Measurements from ENCODE around the gene TMPRSS7.

Gene TMPRSS7

DNA sequence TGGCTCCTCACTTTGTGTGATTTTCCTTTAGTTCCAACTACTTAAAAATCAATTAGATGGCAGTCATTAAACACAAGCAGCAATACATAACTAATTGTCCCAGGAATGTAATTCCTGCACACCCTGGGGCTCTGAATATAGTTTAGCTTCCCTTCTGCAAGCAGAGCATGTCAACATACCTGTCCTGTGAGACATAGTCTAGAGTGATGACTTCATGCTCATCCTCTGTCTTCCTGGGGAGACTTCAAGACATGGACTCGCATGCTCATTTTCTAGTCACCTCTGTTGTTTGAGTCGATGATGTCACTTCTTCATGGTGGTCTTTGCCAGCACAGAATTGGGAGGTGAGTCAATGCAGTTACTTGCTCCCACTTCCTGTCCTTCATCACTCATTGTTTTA lies 67.4 kb downstream of the TMPRSS7 start:
- DNase-seq (ENCODE audit: low read depth, low spot score): no peak

DNA sequence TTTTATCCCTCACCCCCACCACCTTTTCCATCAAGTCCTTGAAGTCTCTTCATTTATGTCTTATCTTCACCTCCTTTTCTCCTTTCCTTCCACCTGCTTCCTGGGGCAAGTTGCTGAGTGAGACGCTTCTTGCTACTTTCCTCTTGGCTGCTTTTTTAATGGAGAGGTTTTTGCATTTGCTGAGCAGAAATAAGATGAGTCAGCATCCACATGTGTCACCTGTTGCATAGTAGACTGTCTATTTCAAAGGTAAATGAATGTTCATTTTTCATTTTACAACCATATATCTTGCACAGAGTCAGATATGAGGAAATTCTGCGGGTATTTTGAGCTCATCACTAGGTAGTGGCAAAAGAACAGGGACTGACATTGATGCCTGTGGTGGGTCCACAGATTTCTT lies 70.2 kb downstream of the TMPRSS7 start:
- no peak for DNase-seq (ENCODE audit: low read depth, low spot score)

DNA sequence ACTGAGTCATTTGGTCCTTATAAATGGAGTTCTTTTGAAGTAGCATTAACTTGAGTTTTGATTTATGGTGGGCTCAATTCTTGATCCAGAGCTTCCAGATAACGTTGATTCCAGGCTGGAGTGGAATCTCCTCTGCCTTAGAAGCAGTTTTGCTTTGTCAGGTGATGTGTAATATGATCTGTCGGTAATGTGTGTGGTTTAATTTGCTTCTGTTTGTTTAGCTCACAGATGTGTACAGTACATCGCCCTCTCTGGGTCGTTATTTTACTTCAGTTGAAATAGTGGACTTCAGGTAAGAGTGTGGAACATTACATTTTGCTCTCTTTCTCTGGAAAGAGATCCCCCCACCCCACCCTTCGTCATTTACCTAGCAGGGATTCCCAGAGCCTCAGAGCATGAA lies 74.8 kb downstream of the TMPRSS7 start:
- DNase-seq (ENCODE audit: low read depth, low spot score): no peak

DNA sequence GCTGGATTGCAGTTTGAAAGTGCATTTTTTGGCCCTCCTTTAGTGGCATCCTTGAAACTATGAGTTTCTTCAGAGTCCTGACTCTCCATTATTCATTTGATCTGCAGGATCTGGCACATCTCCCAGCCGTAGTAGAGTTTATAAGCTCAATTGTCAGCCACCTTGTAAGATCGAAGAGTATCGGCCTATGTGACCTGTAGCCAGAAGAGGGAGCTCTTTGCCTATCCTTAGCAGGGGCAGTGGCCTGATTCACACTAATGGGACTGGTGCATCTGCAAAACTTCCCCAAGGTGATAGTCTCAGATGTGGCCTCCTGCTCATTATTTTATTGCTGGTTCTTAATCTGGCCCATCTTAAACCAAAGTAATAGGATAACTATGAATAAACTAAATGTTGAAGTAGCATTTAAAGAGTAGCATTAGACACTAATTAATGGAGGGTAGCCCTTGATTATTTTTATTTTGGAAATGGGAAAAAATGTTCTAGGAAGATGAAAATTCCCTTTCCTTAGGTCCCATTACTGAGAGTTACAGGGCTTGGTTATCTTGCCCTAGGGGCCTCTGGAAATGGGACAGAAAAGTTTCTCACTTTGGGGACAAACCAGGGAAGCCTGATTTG lies 77.4 kb downstream of the TMPRSS7 start:
- DNase-seq (ENCODE audit: low read depth, low spot score): peak; percentile 41

DNA sequence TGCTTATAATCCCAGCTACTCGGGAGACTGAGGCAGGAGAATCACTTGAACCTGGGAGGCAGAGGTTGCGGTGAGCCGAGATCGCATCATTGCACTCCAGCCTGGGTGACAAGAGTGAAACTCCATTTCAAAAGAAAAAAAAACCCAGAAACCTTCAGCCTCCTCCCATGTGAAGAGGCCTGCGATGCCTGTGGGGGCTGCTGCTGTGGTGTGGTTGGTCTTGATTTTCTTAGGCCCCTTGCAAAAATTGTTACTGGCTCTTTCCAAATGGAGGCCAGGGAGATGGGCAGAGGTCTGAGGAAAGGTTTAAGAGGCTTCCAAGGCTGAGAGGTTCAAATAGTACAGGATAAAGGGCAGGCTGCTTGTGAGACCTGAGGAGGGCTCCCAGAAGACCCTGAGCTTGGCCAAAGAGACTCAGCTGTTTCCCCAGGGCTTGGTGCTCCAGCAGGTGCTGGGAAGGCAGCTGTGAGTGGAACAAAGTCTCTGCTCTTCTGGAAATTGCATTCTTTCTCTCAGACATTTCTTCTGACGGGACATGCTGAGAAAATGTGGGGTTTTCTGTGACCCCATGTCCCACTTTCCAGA lies 80.1 kb downstream of the TMPRSS7 start:
- DNase-seq (ENCODE audit: low read depth, low spot score): no peak

DNA sequence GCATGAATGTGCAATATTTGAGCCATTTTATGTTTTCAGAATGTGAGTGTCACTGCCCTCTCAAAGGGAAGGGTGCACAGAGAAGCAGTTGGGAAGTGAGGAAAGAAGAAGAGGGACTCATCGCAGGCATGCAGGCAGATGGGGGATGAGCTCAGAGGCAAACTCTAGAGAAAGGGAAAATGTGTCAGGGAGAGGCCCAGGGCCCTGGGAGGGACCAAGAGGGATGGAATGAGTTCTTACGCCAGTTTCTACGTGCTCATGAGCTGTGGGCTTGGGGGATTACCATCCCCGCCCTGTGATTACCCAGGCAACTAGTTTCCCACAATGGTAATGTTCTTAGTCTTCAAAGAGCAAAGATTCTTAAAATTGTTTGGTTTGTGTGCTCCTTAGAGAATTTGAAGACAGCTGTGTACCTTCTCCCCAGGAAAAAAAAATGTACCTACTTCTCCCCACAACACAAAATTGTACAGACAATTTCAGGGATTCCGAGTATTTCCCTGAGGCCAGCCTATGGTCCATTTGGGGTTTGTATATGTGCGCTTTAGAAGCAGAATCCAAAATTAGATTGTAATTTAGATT lies 80.7 kb downstream of the TMPRSS7 start:
- DNase-seq (ENCODE audit: low read depth, low spot score): no peak

DNA sequence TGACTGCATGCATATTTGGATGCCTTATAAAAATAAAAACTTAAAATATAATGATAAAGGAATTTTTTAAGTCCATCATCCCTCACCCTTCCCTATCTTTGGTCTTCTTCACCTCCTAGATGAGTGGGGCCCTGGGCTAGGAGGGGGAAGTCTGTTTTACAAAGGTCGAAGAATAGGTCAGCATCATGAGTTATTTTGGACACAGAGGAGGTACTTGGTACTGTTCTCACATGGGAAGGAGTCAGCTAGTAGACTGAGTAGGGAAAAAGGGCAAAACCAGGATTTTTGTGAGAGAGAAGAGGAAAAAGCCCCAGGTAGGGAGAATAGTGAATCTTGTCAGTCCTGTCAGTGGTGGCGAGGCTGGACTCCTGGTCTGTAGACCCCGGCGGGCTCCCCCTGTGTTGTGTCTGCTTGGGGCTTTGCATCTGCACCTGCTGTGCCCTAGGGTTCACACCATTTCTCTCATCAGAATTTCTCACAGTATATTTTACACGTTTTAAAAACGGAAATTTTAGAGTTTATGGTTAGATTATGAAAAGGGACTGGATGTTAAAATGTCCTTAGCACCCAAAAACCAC lies 81.4 kb downstream of the TMPRSS7 start:
- no peak for DNase-seq (ENCODE audit: low read depth, low spot score)

DNA sequence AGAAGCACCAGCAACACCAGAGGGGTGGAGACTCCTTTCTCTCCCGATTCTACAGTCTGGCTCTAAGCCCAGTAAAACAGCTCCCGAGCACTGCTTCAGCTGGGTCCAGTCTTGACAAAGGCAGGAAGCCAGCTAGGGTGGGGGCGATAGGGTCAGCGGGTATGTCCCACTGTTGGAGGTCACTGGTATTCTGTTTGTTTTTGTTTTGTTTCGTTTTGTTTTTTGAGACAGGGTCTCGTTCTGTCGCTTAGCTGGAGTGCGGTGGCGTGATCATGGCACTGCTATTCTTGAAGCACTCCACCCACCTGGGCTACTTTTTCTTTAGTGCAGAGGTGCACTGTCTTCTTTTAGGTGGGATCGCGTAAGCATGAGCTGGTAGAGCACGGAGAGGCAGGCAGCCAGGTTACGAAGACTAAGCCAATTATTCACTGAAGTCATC lies 82.2 kb downstream of the TMPRSS7 start:
- DNase-seq (ENCODE audit: low read depth, low spot score): no peak

DNA sequence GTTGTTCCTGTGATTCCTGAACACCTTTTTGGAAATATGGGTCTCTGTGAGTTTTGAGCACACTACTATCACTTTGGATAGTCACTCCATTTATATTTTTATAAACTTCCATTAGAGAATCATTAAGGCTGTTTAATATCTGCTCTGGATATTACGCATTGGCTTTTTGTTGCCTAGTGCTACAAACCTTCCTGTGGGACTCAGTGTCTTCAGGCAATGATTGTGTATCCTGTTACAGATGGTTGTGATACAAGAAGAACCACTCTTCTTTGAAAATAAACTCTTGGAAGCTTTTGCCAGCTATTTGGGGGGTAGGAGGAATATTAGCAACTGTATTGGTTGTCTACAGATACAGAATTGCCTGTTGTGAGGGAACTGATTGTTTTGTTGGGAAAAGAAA lies 82.9 kb downstream of the TMPRSS7 start:
- no peak for DNase-seq (ENCODE audit: low read depth, low spot score)

DNA sequence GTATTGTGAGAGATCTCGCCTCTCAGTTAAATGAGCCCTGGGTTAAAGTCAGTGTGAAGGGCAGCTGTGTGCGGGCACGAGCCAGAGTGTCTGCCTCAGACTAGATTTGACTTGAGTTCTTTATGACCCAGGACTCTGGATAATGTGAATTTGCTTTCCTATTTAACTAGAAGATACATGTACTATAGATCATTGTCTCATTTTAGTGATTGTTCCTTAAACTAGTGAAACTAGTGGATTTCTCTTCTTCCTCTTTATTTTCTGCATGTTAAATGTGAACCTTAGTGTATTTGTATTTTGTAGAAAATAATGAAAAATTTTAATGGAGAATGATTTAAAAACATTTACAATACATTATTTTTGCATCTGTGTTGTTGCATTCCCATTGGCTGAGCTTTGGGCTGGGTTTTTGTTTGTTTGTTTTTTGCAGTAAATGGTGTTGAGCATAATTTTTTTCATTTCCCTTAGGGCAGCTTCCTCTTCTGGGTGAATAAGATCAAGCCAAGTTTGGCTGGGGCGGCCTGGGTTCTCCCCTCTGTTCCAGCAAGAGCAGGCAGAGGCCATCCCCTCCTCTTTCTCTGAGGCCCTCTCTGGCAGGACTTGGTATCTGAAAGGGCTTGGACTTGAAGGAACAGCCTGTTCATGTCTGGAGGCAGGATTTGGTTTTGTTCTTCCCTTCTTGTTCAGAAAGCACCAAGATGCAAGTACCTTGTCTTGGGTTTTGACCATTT lies 83.5 kb downstream of the TMPRSS7 start:
- no peak for DNase-seq (ENCODE audit: low read depth, low spot score)

DNA sequence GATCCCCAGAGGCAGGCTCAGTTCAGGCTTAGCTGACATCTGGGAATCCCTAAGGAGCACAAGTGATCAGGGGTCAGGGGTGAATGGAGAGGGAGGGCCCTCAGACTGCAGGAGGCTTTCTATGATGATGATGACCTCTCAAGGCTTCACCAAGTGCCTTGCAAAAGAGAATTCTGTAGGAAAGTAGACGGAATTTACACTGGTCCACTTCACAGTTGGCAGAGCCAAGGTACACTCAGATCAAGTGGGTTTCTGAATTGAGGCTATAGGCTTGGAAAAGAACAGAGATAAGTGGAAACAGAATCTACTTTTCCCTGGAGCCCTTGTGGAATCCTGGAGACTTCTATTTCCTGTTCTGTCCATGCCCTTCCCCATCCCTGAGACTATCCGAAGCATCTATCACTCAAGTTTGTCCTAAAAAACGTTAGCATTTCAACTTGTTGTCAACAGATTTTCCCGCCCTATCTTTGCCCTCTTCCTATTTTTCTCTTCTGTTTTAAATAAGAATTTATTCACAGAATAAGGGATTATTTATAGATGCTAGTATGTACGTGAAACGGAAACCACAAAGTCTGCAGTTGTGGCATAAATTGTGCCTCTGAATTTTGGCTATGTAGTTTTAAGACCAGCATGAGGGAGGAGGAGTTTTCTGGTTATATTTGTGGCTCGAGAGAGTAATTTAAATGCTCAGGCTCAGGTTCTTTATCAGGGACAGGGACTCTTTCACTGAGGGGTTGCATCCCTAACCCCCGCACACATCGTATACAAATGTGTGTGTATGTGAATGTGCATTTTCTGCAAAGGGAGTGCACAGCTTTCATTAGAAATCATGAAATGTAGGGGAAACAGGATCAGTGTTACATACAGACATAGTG lies 85.7 kb downstream of the TMPRSS7 start:
- no peak for DNase-seq (ENCODE audit: low read depth, low spot score)

DNA sequence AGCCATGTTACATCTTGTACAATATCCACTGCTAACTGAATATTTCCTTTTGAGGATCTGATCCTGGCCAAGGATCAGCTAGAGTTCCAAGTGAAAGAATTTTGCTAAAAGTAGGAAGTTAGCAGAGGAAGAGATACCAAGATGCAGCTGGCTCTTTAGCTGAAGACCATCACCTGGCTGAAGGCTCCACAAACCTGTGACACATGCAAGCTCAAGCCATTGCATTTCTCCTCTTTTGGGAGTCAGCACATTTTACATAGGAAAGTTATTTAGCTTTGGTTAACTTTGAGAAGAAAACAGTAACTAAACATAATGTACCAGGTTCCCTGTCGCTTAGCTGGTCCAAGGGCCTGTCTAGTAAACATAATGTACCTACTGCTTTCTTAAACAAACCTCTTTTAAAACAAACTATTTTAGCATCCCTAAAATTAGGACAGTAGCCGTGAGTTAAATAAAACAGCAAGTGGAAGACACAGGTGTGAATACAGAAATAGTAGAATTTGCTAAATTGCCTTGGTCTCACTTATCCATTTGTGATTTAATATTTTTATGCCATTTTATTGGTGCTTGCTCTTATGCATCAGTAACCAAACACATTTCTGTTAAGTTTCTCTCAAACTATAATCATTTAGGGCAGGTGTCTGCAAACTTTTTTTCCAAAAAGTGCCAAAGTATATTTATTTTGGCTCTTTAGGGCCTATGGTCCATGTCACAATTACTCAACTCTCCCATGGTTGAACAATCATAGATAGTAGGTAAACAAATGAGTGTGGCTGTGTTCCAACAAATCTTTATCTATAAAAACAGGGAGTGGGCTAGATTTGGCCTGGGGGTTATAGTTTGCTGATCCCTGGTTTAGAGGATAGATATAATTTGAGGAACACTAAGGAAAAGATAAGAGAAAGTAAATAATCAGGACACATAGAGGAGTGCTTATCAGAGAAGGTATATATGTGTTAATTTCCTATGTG lies 87.3 kb downstream of the TMPRSS7 start:
- DNase-seq (ENCODE audit: low read depth, low spot score): no peak

DNA sequence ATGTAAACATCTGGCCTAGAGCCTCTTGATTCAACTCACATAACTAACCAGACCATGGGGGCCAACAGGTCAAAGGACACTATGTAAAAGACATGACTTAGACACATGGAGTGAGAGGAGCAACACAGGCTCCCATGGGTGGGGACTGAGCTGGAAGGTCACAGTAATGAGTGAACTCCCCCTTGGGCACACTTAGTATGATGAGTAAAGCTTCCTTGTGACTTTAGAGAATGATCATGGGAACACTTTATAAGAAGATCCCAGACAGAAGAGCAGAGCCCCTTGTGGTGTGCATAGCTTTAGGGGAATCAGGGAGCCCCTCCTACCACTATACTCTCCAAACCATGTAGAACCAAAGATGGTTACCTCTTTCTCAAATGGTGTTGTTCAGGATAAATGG lies 88.3 kb downstream of the TMPRSS7 start:
- no peak for DNase-seq (ENCODE audit: low read depth, low spot score)

DNA sequence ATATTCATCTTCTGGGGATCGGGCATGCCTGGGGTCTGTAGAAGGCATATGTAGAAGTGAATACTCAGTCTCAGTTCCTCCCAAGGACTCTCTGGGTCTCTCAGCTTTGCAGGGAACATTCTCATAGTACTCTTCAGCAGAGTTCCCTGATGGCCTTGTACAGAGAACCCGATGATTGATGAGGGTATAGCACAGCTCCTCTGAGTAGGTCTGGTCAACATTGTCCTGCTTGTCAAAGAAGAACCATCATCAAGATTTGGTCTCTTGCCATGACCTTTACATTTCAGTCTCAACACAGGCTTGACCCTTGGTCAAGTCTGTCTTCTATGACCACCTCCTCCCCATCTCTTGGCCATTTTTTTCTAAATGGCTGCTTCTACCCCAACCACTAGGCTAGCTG lies 89.0 kb downstream of the TMPRSS7 start:
- DNase-seq (ENCODE audit: low read depth, low spot score): no peak

DNA sequence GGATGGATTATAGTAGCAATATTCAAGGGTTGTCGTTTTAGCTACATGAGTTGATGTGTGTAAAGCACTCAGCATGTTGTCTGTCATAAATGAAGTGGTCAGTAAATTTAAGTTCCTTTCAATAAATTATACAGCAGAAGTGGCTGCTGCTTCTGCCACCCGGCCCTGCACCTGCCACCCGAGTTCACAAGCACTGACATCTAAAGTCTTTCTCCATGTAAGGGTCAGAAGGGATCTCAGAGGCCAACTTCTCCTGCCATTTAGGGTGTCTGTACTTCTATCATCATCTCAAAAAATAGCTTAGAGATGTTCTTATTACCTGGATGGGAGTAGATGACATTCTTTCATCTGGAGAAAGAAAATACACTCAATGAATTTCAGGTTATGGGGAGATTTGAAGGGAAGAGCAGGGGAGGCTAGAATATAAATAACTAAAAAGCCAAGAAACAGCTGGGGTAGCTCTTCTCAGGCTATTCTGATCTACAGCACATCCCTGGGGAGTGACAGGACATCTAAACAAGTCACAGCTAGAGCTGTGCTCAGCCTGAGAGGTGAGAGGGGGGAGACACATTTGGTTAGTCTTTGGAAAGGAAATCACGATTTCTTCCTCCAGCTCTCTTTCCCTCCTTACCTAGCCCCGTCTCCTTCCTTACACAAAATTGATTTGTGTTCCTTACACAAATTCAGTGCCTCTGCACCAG lies 90.5 kb downstream of the TMPRSS7 start:
- no peak for DNase-seq (ENCODE audit: low read depth, low spot score)

DNA sequence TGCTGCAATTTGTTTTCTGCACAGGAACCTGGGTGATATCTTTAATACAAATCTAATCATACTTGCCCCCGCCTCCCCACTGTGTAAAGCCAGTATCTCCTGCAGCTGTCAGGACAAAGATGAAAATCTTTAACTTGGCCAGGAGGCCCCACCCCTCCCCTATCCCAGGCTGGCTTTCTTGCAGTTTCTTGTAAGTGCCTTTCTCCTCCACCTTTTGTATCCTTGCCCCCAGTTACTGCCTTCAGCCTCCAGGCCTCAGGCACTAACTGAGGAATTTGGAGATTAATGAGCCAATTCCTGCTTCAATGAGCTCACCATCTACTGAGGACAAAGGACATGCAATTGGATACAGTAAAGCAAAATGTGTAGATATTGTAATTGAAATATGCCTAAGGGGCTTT lies 92.0 kb downstream of the TMPRSS7 start:
- DNase-seq (ENCODE audit: low read depth, low spot score): no peak

DNA sequence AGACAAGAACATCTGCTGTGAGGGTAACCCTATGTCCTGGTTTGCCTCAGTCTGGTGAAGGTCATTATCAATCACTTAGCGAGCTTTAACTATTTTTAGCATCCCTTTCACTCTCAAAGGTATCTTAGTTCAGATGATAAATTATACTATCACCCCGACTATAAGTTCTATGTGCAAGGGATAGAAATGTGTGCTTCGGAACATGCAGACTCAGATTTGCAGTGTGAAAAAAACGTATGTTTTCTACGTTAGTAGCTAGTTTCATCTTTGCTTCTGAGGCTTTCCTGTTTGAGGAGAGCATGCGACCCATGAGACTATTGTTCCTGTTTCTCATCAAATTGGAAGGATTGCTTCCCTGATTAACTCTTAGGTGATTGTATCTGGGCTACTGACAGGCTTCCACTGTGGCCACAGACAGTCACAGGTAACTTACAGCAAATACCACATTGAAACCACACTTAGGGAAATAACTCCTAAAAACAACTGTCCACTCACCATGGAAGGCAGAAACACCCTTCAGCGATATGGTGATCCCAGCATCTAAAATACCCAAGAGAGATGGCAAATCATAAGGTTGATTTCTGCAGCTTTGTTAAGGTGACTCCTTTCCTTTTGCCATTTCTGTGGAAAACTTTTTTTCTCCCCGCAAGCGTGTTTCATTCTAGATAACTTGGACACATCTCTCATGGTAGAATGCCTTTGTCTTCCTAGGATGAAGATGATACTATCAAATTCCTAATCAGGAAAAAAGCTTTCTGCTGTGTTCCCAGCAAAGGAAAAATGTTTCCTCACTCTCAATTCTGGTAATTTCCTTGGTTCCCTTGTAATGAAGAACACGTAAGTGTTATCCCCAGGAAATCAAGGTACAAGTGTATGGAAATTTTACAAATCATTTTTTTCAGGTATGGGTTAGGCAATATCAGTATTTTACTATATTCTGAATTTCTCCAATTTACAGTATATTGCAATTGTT lies 93.3 kb downstream of the TMPRSS7 start:
- no peak for DNase-seq (ENCODE audit: low read depth, low spot score)
